NCI-H1436 treated with DMSO at 0.1 percent for 48 hours (cell line): ENCODE data around the gene BCL10.
A peak's percentile ranks its signal among the peaks of the same experiment; 100 is the strongest.
"Not testable (repeated sequence)": the region's sequence is repeated elsewhere in the genome, so short reads cannot be mapped to it uniquely, and the experiment has no call there.

Experiments
- DNase-seq: peaks from one replicate; lab custom pipeline; 2025; lab: John Stamatoyannopoulos, UW

BCL10 gene

GRCh38 chr1:85264150-85264549, 12.3 kb downstream of the BCL10 start:
- DNase-seq: no peak

GRCh38 chr1:85262985-85263384, 13.4 kb downstream of the BCL10 start:
- DNase-seq: no peak

- DNase-seq: no peak
Observed at GRCh38 chr1:85259912-85260274, 16.5 kb downstream of the BCL10 start.

- peak; percentile 36 for DNase-seq
Observed at GRCh38 chr1:85259118-85259911, 17.1 kb downstream of the BCL10 start, which contains the start of gene C1orf52. Gene C1orf52 (minus strand): TSS chr1:85259662. CDS start chr1:85259633, 29 bp downstream.

- DNase-seq: no peak
Observed at GRCh38 chr1:85258536-85259117, 17.8 kb downstream of the BCL10 start.

- not testable (repeated sequence) for DNase-seq
Observed at GRCh38 chr1:85249042-85249441, 27.4 kb downstream of the BCL10 start.

- DNase-seq: no peak
Observed at GRCh38 chr1:85245891-85246290, 30.5 kb downstream of the BCL10 start.

- DNase-seq: no peak
Observed at GRCh38 chr1:85245456-85245855, 31.0 kb downstream of the BCL10 start.

- no peak for DNase-seq
Observed at GRCh38 chr1:85244271-85245061, 32.0 kb downstream of the BCL10 start.

- DNase-seq: no peak
Observed at GRCh38 chr1:85243372-85243771, 33.1 kb downstream of the BCL10 start.

GRCh38 chr1:85240643-85241042, 35.8 kb downstream of the BCL10 start:
- no peak for DNase-seq

GRCh38 chr1:85240174-85240601, 36.2 kb downstream of the BCL10 start:
- no peak for DNase-seq

GRCh38 chr1:85237613-85238012, 38.8 kb downstream of the BCL10 start:
- no peak for DNase-seq

- no peak for DNase-seq
Observed at GRCh38 chr1:85230305-85230977, 46.0 kb downstream of the BCL10 start.

GRCh38 chr1:85229574-85230097, 46.8 kb downstream of the BCL10 start:
- peak; percentile 3 for DNase-seq

GRCh38 chr1:85228972-85229371, 47.5 kb downstream of the BCL10 start:
- DNase-seq: no peak

- no peak for DNase-seq
Observed at GRCh38 chr1:85225624-85226380, 50.6 kb downstream of the BCL10 start.

GRCh38 chr1:85224734-85225623, 51.5 kb downstream of the BCL10 start:
- peak; percentile 25 for DNase-seq

- no peak for DNase-seq
Observed at GRCh38 chr1:85224295-85224694, 52.1 kb downstream of the BCL10 start.

- DNase-seq: no peak
Observed at GRCh38 chr1:85223334-85223733, 53.1 kb downstream of the BCL10 start.
